ENCODE measurements around the gene DIS3L2. TPM values are rescaled to one million over a fixed set of nuclear protein-coding genes. Genes with fewer than 3 reads are reported as not detected.

The DIS3L2 gene
- total RNA-seq, 4 donors from 2014 or later = 16.1 to 26.7 (median 22.0) TPM

DNA sequence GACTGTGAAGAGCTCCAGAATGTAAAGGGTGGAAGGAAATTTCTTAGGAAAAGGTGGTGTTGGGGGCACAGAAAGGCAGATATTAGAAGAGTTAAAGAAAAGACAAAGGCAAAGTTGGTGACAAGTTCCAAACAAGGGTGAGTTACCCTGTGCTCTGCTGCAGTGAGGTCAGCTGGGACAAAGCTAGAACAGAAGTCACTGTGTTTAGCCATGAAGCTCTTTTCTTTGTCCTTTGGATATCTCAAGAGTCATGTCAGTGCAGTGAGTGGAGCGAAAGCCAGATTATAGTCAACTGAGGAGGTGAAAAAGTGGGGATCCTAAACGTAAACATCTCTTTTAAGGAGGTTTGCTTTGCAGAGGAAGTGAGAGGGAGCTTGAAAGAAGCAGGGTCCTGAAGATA, 229.3 kb downstream of the DIS3L2 start:
- H3K9me3 ChIP-seq = peaks cover 0 to 5% (median 0%) of the 10 kb centered on the region in 4 donors
- H3K4me1 ChIP-seq = no peaks in the 10 kb centered on the region
- H3K4me3 ChIP-seq = no peak overlapping the region
- no peak overlapping the region for H3K27ac ChIP-seq (replicated peaks in 1 of 4)
- WGBS = 87% methylated on average over 2 of the region's 2 CpGs
- peaks cover 0 to 6% (median 2%) of the 10 kb centered on the region in 4 donors for H3K36me3 ChIP-seq
- intact Hi-C loops (cut with DNase I) = no loop called here
- TF ChIP-seq POLR2AphosphoS5 (IDR thresholded peaks at IDR 0.05) (no peak), POLR2A (IDR thresholded peaks at IDR 0.05; ENCODE audit: low read depth) (no peak), EP300 (IDR thresholded peaks at IDR 0.05) (no peak)
- TF ChIP-seq, protein P1, sequence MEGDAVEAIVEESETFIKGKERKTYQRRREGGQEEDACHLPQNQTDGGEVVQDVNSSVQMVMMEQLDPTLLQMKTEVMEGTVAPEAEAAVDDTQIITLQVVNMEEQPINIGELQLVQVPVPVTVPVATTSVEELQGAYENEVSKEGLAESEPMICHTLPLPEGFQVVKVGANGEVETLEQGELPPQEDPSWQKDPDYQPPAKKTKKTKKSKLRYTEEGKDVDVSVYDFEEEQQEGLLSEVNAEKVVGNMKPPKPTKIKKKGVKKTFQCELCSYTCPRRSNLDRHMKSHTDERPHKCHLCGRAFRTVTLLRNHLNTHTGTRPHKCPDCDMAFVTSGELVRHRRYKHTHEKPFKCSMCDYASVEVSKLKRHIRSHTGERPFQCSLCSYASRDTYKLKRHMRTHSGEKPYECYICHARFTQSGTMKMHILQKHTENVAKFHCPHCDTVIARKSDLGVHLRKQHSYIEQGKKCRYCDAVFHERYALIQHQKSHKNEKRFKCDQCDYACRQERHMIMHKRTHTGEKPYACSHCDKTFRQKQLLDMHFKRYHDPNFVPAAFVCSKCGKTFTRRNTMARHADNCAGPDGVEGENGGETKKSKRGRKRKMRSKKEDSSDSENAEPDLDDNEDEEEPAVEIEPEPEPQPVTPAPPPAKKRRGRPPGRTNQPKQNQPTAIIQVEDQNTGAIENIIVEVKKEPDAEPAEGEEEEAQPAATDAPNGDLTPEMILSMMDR (IDR thresholded peaks at IDR 0.05) = no peak
- H3K27me3 ChIP-seq = no peaks in the 10 kb centered on the region
- DNase-seq (ENCODE audit: extremely low spot score) = no peak

DNA sequence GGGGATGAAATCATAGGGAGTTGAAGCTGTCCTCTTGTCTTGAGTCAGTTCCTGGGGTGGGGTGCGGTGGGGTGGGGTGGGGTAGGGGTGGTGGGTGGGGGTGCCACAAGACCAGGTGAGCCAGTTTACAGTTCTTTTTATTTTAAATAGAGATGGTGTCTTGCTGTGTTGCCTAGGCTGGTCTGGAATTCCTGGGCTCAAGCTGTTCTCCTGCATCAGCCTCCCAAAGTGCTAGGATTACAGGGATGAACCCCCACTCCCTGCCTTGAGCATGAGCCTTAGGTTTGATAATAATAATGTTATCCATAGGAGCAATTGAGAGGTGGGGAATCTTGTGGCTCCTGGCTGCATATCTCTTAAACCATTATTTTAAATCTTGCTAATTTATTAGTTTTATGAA, 234.0 kb downstream of the DIS3L2 start:
- H3K9me3 ChIP-seq = peaks cover 0 to 5% (median 0%) of the 10 kb centered on the region in 4 donors
- intact Hi-C loops (cut with DNase I) = no loop called here
- TF ChIP-seq EP300 (IDR thresholded peaks at IDR 0.05) = no peak
- TF ChIP-seq POLR2A (IDR thresholded peaks at IDR 0.05; ENCODE audit: low read depth) = no peak
- TF ChIP-seq POLR2AphosphoS5 (IDR thresholded peaks at IDR 0.05) = no peak
- TF ChIP-seq, protein P1 (IDR thresholded peaks at IDR 0.05) = no peak
- peaks cover 0 to 9% (median 5%) of the 10 kb centered on the region in 4 donors for H3K36me3 ChIP-seq
- no peak overlapping the region for H3K27ac ChIP-seq (replicated peaks in 1 of 4)
- H3K4me3 ChIP-seq = no peak overlapping the region
- no peaks in the 10 kb centered on the region for H3K27me3 ChIP-seq
- DNase-seq (ENCODE audit: extremely low spot score) = no peak
- H3K4me1 ChIP-seq = no peaks in the 10 kb centered on the region
- WGBS = 100% methylated on average over 1 of the region's 1 CpG

DNA sequence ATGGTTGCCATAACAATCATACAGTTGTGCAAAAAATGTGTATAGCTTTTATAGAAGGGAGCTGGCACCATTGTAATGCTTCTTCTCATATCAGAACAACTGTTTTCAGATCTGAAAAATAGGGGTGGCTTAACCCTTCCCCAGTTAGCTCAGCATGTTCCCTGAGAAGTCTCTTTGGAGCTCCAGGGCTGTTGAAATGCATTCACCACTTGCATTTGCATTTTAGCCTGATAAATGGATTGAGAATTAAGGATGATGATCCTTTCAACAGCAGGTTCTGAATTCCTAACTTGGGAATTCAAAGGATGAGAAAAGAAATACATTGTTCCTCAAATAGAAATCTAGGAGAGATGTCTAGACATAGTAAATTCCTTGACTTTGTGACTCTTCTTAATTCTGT, 235.3 kb downstream of the DIS3L2 start:
- no peak for TF ChIP-seq POLR2AphosphoS5 (IDR thresholded peaks at IDR 0.05)
- TF ChIP-seq EP300 (IDR thresholded peaks at IDR 0.05) = no peak
- TF ChIP-seq, protein P1 (IDR thresholded peaks at IDR 0.05) = no peak
- no peak for TF ChIP-seq POLR2A (IDR thresholded peaks at IDR 0.05; ENCODE audit: low read depth)
- peaks cover 0 to 9% (median 5%) of the 10 kb centered on the region in 4 donors for H3K36me3 ChIP-seq
- H3K4me3 ChIP-seq = no peak overlapping the region
- H3K9me3 ChIP-seq = peaks cover 0 to 5% (median 0%) of the 10 kb centered on the region in 4 donors
- H3K27me3 ChIP-seq = no peaks in the 10 kb centered on the region
- H3K27ac ChIP-seq (replicated peaks in 1 of 4) = no peak overlapping the region
- H3K4me1 ChIP-seq = no peaks in the 10 kb centered on the region
- no peak for DNase-seq (ENCODE audit: extremely low spot score)
- intact Hi-C loops (cut with DNase I) = no loop called here

DNA sequence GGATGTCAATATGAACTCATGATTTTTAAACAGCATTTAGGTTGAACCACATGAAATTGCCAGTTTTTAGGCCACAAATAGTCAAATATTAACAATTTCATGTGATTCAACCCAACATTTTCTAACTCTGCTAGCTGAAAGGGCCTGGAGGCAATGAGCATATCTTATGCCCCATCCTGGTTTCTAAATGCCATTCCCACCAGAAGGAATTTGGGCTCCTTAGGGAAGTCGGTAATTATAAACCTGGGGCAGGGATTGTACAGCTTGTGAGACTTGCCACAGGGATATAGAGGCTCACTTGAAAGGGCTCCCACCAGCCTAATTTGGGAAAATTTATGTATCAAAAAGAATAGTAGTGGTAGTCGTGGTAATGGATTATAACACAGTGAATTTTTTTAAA, 238.7 kb downstream of the DIS3L2 start:
- no peaks in the 10 kb centered on the region for H3K9me3 ChIP-seq
- WGBS = 84% methylated on average over 2 of the region's 2 CpGs
- peaks cover 0 to 6% (median 2%) of the 10 kb centered on the region in 4 donors for H3K36me3 ChIP-seq
- no peak overlapping the region for H3K27ac ChIP-seq (replicated peaks in 1 of 4)
- no peak overlapping the region for H3K4me3 ChIP-seq
- DNase-seq (ENCODE audit: extremely low spot score) = no peak
- H3K4me1 ChIP-seq = peaks cover 6 to 21% (median 19%) of the 10 kb centered on the region in 4 donors
- H3K27me3 ChIP-seq = no peaks in the 10 kb centered on the region
- intact Hi-C loops (cut with DNase I) = no loop called here
- TF ChIP-seq POLR2AphosphoS5 (IDR thresholded peaks at IDR 0.05) (no peak), EP300 (IDR thresholded peaks at IDR 0.05) (no peak), POLR2A (IDR thresholded peaks at IDR 0.05; ENCODE audit: low read depth) (no peak)
- TF ChIP-seq, protein P1 (IDR thresholded peaks at IDR 0.05) = no peak

All from esophagus muscularis mucosa (tissue), 4 donors.